Keratinocyte (primary cell): Measurements from ENCODE around the gene RAPGEF4. TPM values are rescaled to one million over a fixed set of nuclear protein-coding genes. Genes with fewer than 3 reads are reported as not detected.
A peak's percentile ranks its signal among the peaks of the same experiment; 100 is the strongest.

Experiments
- DNase-seq: peaks from one replicate; pipeline ENCODE4 v3.0.0-alpha.2; 2011; ENCODE audit warnings: low read depth, missing footprints, low spot score
- FAIRE-seq: peaks from 2 replicates; lab custom pipeline; 2011; peaks lifted over from hg19 to GRCh38; lab: Jason Lieb, UNC
- H2AFZ ChIP-seq: 2 replicates; pipeline ENCODE4 v1.6.0; 2012; ENCODE audit warnings: low read length, control low read depth, inconsistent platforms; ENCODE audit not compliant: control insufficient read depth
- H3K27ac ChIP-seq: 2 replicates; pipeline ENCODE4 v1.5.1; 2011; ENCODE audit warnings: low read length; ENCODE audit not compliant: control insufficient read depth, insufficient read depth
- H3K27me3 ChIP-seq: 3 replicates; pipeline ENCODE4 v1.6.0; 2011; ENCODE audit warnings: low read length; ENCODE audit not compliant: control insufficient read depth, insufficient read depth; ENCODE audit errors: extremely low read depth
- H3K36me3 ChIP-seq, 2 experiments: 2 replicates in 1 of 2; 3 replicates in 1 of 2; pipeline ENCODE4 v1.5.1; 2011; ENCODE audit warnings: low read length in 2 of 2, mild to moderate bottlenecking in 1 of 2; ENCODE audit not compliant: control insufficient read depth in 2 of 2, insufficient read depth in 2 of 2; ENCODE audit errors: extremely low read depth in 1 of 2
- H3K4me1 ChIP-seq: 3 replicates; pipeline ENCODE4 v1.5.1; 2011; ENCODE audit warnings: low read length; ENCODE audit not compliant: control insufficient read depth, insufficient read depth; ENCODE audit errors: extremely low read depth
- H3K4me2 ChIP-seq: 3 replicates; pipeline ENCODE4 v1.6.0; 2011; ENCODE audit warnings: low read depth, low read length; ENCODE audit not compliant: control insufficient read depth, insufficient read depth; ENCODE audit errors: extremely low read depth
- H3K4me3 ChIP-seq, 3 experiments: fragments of 200-600 bp in 1 of 3; sonication (generic) in 1 of 3; 2 replicates in 2 of 3; 3 replicates in 1 of 3; pipeline ENCODE4 v1.5.1; 2011 to 2016; ENCODE audit warnings: low read length in 3 of 3, mild to moderate bottlenecking in 3 of 3, control low read depth in 2 of 3, inconsistent platforms in 1 of 3, low read depth in 1 of 3, mixed read lengths in 1 of 3, mixed run types in 1 of 3, moderate library complexity in 1 of 3; ENCODE audit not compliant: control insufficient read depth in 2 of 3, insufficient read depth in 2 of 3; ENCODE audit errors: extremely low read depth in 1 of 3
- H3K79me2 ChIP-seq: 2 replicates; pipeline ENCODE4 v1.6.0; 2012; ENCODE audit warnings: low read length; ENCODE audit not compliant: control insufficient read depth, insufficient read depth
- H3K9ac ChIP-seq: 3 replicates; pipeline ENCODE4 v1.6.0; 2011; ENCODE audit warnings: low read length; ENCODE audit not compliant: control insufficient read depth, insufficient read depth; ENCODE audit errors: extremely low read depth
- H3K9me1 ChIP-seq: 3 replicates; pipeline ENCODE4 v1.6.0; 2011; ENCODE audit warnings: low read length; ENCODE audit not compliant: control insufficient read depth, insufficient read depth; ENCODE audit errors: extremely low read depth
- H3K9me3 ChIP-seq: 2 replicates; pipeline ENCODE4 v1.5.1; 2012; ENCODE audit warnings: low read depth, low read length; ENCODE audit not compliant: control insufficient read depth
- H4K20me1 ChIP-seq: 3 replicates; pipeline ENCODE4 v1.6.0; 2011; ENCODE audit warnings: low read length; ENCODE audit not compliant: control insufficient read depth, insufficient read depth; ENCODE audit errors: extremely low read depth
- EZH2 ChIP-seq: IDR thresholded peaks from one replicate; pipeline ENCODE4 v1.6.1; 2012; ENCODE audit warnings: inconsistent platforms, mild to moderate bottlenecking, low read length, moderate library complexity
- dilution Hi-C: fragments of 300-500 bp; cut with MboI; formaldehyde crosslinking; loops from one replicate; pipeline ENCODE4 v1.7.0; 2020; ENCODE audit warnings: low sequenced_read_pairs; ENCODE audit not compliant: extremely low pct_ligation_motif_present
- polyA plus RNA-seq, 5 experiments: library from polyadenylated mRNA; depleted of rRNA in 3 of 5; stranded (reverse) in 3 of 5; stranded (forward) in 1 of 5; unstranded in 1 of 5; fragments of >200 nt; gene quantifications; 1 replicate in 1 of 5; 2 replicates in 3 of 5; 3 replicates in 1 of 5; pipeline versions ENCODE4 v1.2.1 to v1.2.3, GENCODE V29; 2011 to 2012; ENCODE audit warnings: missing spikeins in 2 of 5, low read depth in 1 of 5, low replicate concordance in 1 of 5
- TF ChIP-seq, protein P1 (sequence below), 3 experiments: IDR thresholded peaks in 1 of 3; conservative IDR thresholded peaks in 1 of 3; optimal IDR thresholded peaks in 1 of 3; 2 replicates in 2 of 3; 3 replicates in 1 of 3; pipeline versions ENCODE3 to v1.5.1; 2011; ENCODE audit warnings: low read length in 3 of 3, mild to moderate bottlenecking in 3 of 3, moderate library complexity in 2 of 3, control low read depth in 1 of 3, inconsistent platforms in 1 of 3; ENCODE audit not compliant: insufficient read depth in 2 of 3; ENCODE audit errors: extremely low read depth in 1 of 3

RAPGEF4 gene
- polyA plus RNA-seq, 1 donor (not counting 4 experiments of a cell fraction or from before 2014, with no cell fraction given) = 1.6 TPM

DNA sequence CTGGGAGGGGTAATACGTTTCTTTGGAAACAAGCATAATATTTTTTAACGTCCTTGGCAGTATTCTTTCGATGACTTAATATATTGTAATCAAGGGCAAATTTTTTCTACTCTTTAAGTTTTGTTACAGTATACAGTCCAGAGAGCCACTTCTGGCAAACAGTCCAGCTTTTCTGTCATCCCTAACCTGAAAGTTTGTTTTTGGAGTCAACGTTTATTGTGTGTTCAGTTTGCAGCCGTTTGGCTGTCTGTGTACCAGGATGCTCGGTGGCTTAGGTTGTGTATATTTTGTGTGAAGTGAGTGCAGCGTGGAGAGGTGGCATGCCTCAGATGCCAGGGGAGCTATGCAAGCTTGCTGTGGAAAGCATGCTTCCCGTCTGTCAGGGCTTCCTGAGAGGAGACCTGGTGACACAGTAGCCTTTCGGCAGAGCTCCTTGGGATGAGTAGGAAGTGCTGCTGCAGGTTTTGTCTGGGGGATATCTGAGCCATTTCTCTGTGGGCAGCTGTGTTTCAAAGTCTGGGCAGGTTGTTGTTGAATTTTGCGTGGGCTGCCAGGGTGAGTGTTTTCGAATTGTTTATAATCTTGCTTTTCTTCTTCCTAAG is 354.7 kb downstream of the RAPGEF4 start:
- dilution Hi-C loops = no loop called here
- DNase-seq = no peak
- Histone ChIP-seq H3K9me1 (no peaks in the 10 kb centered on the region), H3K4me1 (peaks cover 25% of the 10 kb centered on the region), H3K36me3 (peaks cover 2 to 14% of the 10 kb centered on the region in 2 experiments), H3K9me3 (no peaks in the 10 kb centered on the region), H3K9ac (peak overlapping the region; percentile 40), H3K4me3 (no peak overlapping the region), H3K79me2 (peaks cover 42% of the 10 kb centered on the region), H3K4me2 (peak overlapping the region; percentile 57), H2AFZ (peak overlapping the region; percentile 15), H3K27me3 (no peaks in the 10 kb centered on the region), H3K27ac (peak overlapping the region; percentile 42), H4K20me1 (peaks cover 4% of the 10 kb centered on the region)
- peak; percentile 71 for FAIRE-seq
- TF ChIP-seq, protein P1, sequence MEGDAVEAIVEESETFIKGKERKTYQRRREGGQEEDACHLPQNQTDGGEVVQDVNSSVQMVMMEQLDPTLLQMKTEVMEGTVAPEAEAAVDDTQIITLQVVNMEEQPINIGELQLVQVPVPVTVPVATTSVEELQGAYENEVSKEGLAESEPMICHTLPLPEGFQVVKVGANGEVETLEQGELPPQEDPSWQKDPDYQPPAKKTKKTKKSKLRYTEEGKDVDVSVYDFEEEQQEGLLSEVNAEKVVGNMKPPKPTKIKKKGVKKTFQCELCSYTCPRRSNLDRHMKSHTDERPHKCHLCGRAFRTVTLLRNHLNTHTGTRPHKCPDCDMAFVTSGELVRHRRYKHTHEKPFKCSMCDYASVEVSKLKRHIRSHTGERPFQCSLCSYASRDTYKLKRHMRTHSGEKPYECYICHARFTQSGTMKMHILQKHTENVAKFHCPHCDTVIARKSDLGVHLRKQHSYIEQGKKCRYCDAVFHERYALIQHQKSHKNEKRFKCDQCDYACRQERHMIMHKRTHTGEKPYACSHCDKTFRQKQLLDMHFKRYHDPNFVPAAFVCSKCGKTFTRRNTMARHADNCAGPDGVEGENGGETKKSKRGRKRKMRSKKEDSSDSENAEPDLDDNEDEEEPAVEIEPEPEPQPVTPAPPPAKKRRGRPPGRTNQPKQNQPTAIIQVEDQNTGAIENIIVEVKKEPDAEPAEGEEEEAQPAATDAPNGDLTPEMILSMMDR (optimal IDR thresholded peaks at IDR 0.05 in 1 of 3, IDR thresholded peaks at IDR 0.05 in 1 of 3, conservative IDR thresholded peaks at IDR 0.05 in 1 of 3; ENCODE audit: extremely low read depth in 1 of 3, insufficient read depth in 2 of 3, low read length in 3 of 3) = no peak
- TF ChIP-seq EZH2 = no peak

DNA sequence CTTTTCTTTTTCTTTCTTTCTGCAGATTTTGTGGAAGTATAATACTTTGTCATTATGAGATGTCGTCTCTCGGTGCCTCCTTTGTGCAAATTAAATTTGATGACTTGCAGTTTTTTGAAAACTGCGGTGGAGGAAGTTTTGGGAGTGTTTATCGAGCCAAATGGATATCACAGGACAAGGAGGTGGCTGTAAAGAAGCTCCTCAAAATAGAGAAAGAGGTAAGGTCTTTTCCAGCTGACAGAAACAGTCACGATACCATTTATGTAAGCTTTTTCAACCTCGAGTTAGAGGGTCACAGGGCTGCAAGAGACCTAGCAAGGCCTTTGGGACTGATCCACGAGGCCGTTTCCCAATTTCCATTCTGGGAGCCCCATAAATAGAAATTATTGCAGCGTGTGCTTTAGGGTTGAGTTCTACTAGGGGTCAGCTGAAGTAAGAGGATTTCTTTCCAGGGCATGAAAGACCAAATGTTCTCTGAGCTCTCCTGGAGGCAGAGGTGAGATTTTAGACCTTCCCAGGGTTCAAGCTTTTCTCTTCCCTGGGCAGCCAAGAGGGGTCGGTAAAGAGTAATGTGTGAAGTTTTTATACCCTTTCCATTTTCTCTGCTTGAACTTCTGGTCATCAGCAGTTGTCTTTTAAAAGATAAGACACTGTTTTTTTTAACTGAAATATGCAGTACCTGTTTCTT is 355.5 kb downstream of the RAPGEF4 start:
- no peak overlapping the region for H3K9ac ChIP-seq
- DNase-seq (no peak), FAIRE-seq (peak; percentile 13)
- no peaks in the 10 kb centered on the region for H3K9me1 ChIP-seq
- peaks cover 40% of the 10 kb centered on the region for H3K79me2 ChIP-seq
- no peaks in the 10 kb centered on the region for H3K9me3 ChIP-seq
- H3K27me3 ChIP-seq = no peaks in the 10 kb centered on the region
- H3K4me2 ChIP-seq = no peak overlapping the region
- peaks cover 25% of the 10 kb centered on the region for H3K4me1 ChIP-seq
- dilution Hi-C loops = no loop called here
- no peak overlapping the region for H3K4me3 ChIP-seq
- H3K27ac ChIP-seq = no peak overlapping the region
- peaks cover 2 to 14% of the 10 kb centered on the region in 2 experiments for H3K36me3 ChIP-seq
- no peak for TF ChIP-seq EZH2
- TF ChIP-seq, protein P1 (optimal IDR thresholded peaks at IDR 0.05 in 1 of 3, IDR thresholded peaks at IDR 0.05 in 1 of 3, conservative IDR thresholded peaks at IDR 0.05 in 1 of 3; ENCODE audit: extremely low read depth in 1 of 3, insufficient read depth in 2 of 3, low read length in 3 of 3) = peak; percentile 18 to 21 (median 19)
- H2AFZ ChIP-seq = no peak overlapping the region
- H4K20me1 ChIP-seq = peaks cover 4% of the 10 kb centered on the region
